Measurements from ENCODE around the gene ADCYAP1R1.

The ADCYAP1R1 gene

DNA sequence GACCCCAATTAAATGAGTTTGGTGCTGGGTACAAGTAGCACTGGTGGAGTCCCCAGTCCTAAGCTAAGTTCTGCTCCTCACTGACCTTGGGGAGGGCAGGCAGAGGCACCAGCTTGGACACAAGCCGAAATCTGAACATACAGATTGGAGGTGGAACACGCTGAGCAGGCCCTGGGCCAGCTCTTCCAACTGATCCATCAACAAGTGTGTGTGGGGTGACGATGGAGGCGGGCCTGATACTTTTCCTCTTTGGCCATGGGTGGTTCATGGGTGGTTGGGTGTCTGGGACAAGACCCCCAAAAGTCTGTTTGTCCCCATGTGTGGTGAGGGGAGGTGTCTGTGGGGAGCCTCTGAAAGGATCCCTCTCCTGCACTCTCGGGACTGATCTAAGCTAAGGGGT is 1.9 kb downstream of the ADCYAP1R1 start:
- TF ChIP-seq CREB1 (IDR thresholded peaks at IDR 0.05; ENCODE audit: low read depth): no peak
- TF ChIP-seq FOXM1 (IDR thresholded peaks at IDR 0.05; ENCODE audit: borderline replicate concordance, low read depth): no peak
- no peak for TF ChIP-seq ZBTB7A (IDR thresholded peaks at IDR 0.05; ENCODE audit: low read depth)
- TF ChIP-seq, protein P1, sequence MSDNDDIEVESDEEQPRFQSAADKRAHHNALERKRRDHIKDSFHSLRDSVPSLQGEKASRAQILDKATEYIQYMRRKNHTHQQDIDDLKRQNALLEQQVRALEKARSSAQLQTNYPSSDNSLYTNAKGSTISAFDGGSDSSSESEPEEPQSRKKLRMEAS (IDR thresholded peaks at IDR 0.05): no peak
- TF ChIP-seq RAD21 (IDR thresholded peaks at IDR 0.05; ENCODE audit: low read depth): no peak
- TF ChIP-seq, protein P2, sequence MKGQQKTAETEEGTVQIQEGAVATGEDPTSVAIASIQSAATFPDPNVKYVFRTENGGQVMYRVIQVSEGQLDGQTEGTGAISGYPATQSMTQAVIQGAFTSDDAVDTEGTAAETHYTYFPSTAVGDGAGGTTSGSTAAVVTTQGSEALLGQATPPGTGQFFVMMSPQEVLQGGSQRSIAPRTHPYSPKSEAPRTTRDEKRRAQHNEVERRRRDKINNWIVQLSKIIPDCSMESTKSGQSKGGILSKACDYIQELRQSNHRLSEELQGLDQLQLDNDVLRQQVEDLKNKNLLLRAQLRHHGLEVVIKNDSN (IDR thresholded peaks at IDR 0.05): no peak
- TF ChIP-seq TAF1 (IDR thresholded peaks at IDR 0.05; ENCODE audit: low read depth): no peak
- TF ChIP-seq EP300 (IDR thresholded peaks at IDR 0.05; ENCODE audit: borderline replicate concordance): no peak
- TF ChIP-seq NFIC (IDR thresholded peaks at IDR 0.05): no peak

DNA sequence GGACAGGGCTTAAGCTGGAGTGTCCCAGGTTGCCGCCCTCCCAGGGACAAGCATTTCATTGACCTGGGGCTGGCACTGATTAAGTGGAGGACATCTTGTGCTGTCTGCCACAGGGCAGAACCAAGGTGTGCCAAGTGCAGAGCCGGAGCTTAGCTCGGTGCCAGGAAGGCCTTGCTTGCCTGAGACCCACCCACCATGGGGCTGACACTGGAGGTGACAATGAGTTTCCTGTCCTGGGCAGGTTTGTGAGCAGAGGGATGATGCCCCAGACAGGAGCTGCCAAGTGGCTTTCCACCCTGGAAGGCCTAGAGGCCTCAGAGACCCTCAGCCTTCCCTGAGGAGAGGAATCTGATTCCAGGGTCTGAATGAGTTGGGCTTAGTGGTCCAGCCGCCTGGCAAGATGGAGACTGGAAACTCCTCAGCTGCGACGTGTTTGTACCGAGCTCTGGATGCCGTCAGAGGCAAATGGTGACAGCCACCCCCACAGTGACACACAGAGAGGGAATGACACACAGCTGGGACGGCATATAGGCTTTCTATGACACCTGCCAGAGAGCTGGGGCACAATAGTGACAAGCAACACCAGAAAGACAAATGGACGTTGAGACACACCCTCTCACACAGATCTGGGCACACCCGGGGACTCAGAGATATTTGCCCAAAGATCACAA is 2.6 kb downstream of the ADCYAP1R1 start:
- TF ChIP-seq, protein P1 (IDR thresholded peaks at IDR 0.05): no peak
- no peak for TF ChIP-seq NFIC (IDR thresholded peaks at IDR 0.05)
- no peak for TF ChIP-seq CEBPB (IDR thresholded peaks at IDR 0.05)
- TF ChIP-seq RAD21 (IDR thresholded peaks at IDR 0.05; ENCODE audit: low read depth): no peak
- TF ChIP-seq TCF12 (IDR thresholded peaks at IDR 0.05; ENCODE audit: low read depth): no peak
- TF ChIP-seq, protein P2 (IDR thresholded peaks at IDR 0.05): no peak
- no peak for TF ChIP-seq TAF1 (IDR thresholded peaks at IDR 0.05; ENCODE audit: low read depth)
- no peak for TF ChIP-seq EGR1 (IDR thresholded peaks at IDR 0.05)
- no peak for TF ChIP-seq FOXM1 (IDR thresholded peaks at IDR 0.05; ENCODE audit: borderline replicate concordance, low read depth)
- no peak for TF ChIP-seq YY1 (IDR thresholded peaks at IDR 0.05; ENCODE audit: low read depth)
- TF ChIP-seq EP300 (IDR thresholded peaks at IDR 0.05; ENCODE audit: borderline replicate concordance): no peak

DNA sequence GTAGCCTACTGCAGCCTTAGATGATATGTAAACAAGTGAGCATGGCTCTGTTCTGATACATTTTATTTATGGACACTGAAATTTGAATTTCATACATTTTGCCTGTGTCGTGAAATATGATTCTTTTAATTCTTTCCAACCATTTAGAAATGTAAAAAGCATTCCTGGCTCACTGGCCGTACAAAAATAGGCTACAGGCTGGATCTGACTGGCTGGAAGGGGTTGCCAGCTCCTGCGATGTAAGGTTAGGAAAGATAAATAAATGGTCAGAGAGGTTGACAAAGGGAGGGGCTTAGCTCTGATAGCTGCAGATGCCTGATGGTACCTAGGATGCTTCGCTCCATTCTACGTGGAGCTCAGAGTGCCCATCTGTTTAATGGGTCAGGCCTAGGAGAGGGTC is 3.4 kb downstream of the ADCYAP1R1 start:
- TF ChIP-seq, protein P1 (IDR thresholded peaks at IDR 0.05): no peak
- TF ChIP-seq TAF1 (IDR thresholded peaks at IDR 0.05; ENCODE audit: low read depth) (no peak), TCF12 (IDR thresholded peaks at IDR 0.05; ENCODE audit: low read depth) (no peak), RAD21 (IDR thresholded peaks at IDR 0.05; ENCODE audit: low read depth) (no peak), CEBPB (IDR thresholded peaks at IDR 0.05) (no peak), FOXM1 (IDR thresholded peaks at IDR 0.05; ENCODE audit: borderline replicate concordance, low read depth) (no peak), TEAD4 (IDR thresholded peaks at IDR 0.05) (no peak), CREB1 (IDR thresholded peaks at IDR 0.05; ENCODE audit: low read depth) (no peak), YY1 (IDR thresholded peaks at IDR 0.05; ENCODE audit: low read depth) (no peak), EGR1 (IDR thresholded peaks at IDR 0.05) (no peak), EP300 (IDR thresholded peaks at IDR 0.05; ENCODE audit: borderline replicate concordance) (no peak), ZBTB7A (IDR thresholded peaks at IDR 0.05; ENCODE audit: low read depth) (no peak), NFIC (IDR thresholded peaks at IDR 0.05) (no peak)
- TF ChIP-seq, protein P3, sequence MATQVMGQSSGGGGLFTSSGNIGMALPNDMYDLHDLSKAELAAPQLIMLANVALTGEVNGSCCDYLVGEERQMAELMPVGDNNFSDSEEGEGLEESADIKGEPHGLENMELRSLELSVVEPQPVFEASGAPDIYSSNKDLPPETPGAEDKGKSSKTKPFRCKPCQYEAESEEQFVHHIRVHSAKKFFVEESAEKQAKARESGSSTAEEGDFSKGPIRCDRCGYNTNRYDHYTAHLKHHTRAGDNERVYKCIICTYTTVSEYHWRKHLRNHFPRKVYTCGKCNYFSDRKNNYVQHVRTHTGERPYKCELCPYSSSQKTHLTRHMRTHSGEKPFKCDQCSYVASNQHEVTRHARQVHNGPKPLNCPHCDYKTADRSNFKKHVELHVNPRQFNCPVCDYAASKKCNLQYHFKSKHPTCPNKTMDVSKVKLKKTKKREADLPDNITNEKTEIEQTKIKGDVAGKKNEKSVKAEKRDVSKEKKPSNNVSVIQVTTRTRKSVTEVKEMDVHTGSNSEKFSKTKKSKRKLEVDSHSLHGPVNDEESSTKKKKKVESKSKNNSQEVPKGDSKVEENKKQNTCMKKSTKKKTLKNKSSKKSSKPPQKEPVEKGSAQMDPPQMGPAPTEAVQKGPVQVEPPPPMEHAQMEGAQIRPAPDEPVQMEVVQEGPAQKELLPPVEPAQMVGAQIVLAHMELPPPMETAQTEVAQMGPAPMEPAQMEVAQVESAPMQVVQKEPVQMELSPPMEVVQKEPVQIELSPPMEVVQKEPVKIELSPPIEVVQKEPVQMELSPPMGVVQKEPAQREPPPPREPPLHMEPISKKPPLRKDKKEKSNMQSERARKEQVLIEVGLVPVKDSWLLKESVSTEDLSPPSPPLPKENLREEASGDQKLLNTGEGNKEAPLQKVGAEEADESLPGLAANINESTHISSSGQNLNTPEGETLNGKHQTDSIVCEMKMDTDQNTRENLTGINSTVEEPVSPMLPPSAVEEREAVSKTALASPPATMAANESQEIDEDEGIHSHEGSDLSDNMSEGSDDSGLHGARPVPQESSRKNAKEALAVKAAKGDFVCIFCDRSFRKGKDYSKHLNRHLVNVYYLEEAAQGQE (IDR thresholded peaks at IDR 0.05; ENCODE audit: low read depth): no peak
- TF ChIP-seq, protein P2 (IDR thresholded peaks at IDR 0.05): no peak

DNA sequence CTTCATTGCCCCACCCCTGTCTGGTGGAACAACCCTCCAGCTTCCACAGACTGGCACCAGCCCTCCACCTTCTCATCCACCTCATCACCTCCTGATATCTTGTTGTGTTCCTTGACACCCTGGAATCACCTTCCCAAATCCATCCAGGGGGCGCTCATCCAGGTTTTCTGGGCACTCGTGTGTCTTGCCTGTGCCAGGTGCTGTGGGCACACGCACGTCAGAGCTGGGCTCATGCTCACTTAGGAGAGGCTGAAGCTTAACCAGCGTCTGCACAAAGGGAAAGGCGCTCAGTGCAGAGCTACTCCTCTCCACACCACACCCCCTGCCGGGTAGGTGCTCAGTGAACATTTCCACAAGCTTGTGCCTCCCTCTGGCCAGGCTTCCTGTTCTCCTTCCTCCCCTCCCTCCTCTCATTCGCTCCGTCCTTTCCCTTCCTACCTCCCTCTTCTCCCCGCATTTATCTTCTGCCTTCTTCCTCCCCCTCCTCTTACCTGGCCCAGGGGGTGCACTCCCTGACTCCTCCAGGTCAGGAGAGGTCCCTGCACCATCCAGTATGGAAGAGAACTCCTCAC is 4.8 kb downstream of the ADCYAP1R1 start:
- TF ChIP-seq TEAD4 (IDR thresholded peaks at IDR 0.05): no peak
- no peak for TF ChIP-seq TCF12 (IDR thresholded peaks at IDR 0.05; ENCODE audit: low read depth)
- TF ChIP-seq ZBTB7A (IDR thresholded peaks at IDR 0.05; ENCODE audit: low read depth): no peak
- no peak for TF ChIP-seq FOXM1 (IDR thresholded peaks at IDR 0.05; ENCODE audit: borderline replicate concordance, low read depth)
- TF ChIP-seq, protein P1 (IDR thresholded peaks at IDR 0.05): no peak
- no peak for TF ChIP-seq NFIC (IDR thresholded peaks at IDR 0.05)
- TF ChIP-seq, protein P3 (IDR thresholded peaks at IDR 0.05; ENCODE audit: low read depth): no peak
- TF ChIP-seq, protein P2 (IDR thresholded peaks at IDR 0.05): no peak
- no peak for TF ChIP-seq RAD21 (IDR thresholded peaks at IDR 0.05; ENCODE audit: low read depth)
- TF ChIP-seq CREB1 (IDR thresholded peaks at IDR 0.05; ENCODE audit: low read depth): no peak
- TF ChIP-seq CEBPB (IDR thresholded peaks at IDR 0.05): no peak
- no peak for TF ChIP-seq YY1 (IDR thresholded peaks at IDR 0.05; ENCODE audit: low read depth)
- TF ChIP-seq EP300 (IDR thresholded peaks at IDR 0.05; ENCODE audit: borderline replicate concordance): no peak
- TF ChIP-seq EGR1 (IDR thresholded peaks at IDR 0.05): no peak
- TF ChIP-seq TAF1 (IDR thresholded peaks at IDR 0.05; ENCODE audit: low read depth): no peak
